Stimulated activated CD8-positive, alpha-beta memory T cell treated with anti-CD3 and anti-CD28 coated beads, Interleukin-12 subunit alpha, Interleukin-12 subunit beta, amount 100 ng/mL, for 1 hour (primary cell): ENCODE results near the gene UTRN.

Experiments used
- DNase-seq: peaks from one replicate; pipeline ENCODE4 v3.0.0-alpha.2; 2020; ENCODE audit warnings: low read depth

Gene UTRN

GRCh38 chr6:144284783-144285547 is at the start of gene UTRN:
UTRN (plus strand) TSS chr6:144285335; CDS start chr6:144291829, 6,494 bp downstream.
- DNase-seq = no peak

GRCh38 chr6:144244688-144245087 is 40.4 kb upstream of the UTRN start:
- no peak for DNase-seq

GRCh38 chr6:144246988-144247387 is 38.1 kb upstream of the UTRN start:
- DNase-seq = no peak

- DNase-seq = no peak
These were observed 37.1 kb upstream of the UTRN start for GRCh38 chr6:144248003-144248402.

GRCh38 chr6:144248476-144249301 is 36.4 kb upstream of the UTRN start:
- no peak for DNase-seq

- DNase-seq = no peak
These were observed 34.9 kb upstream of the UTRN start for GRCh38 chr6:144250276-144250675.

- DNase-seq = no peak
These were observed 32.9 kb upstream of the UTRN start for GRCh38 chr6:144252259-144252658.

- no peak for DNase-seq
These were observed 25.1 kb upstream of the UTRN start for GRCh38 chr6:144259986-144260385.

GRCh38 chr6:144262470-144263369 is 22.4 kb upstream of the UTRN start:
- DNase-seq = no peak

GRCh38 chr6:144263786-144264185 is 21.3 kb upstream of the UTRN start:
- no peak for DNase-seq

GRCh38 chr6:144264270-144265060 is 20.7 kb upstream of the UTRN start:
- DNase-seq = no peak

GRCh38 chr6:144265061-144265357 is 20.1 kb upstream of the UTRN start:
- no peak for DNase-seq

- no peak for DNase-seq
These were observed 19.7 kb upstream of the UTRN start for GRCh38 chr6:144265390-144265789.

GRCh38 chr6:144266091-144266649 is 19.0 kb upstream of the UTRN start:
- no peak for DNase-seq

GRCh38 chr6:144268794-144269349 is 16.3 kb upstream of the UTRN start:
- DNase-seq = no peak

GRCh38 chr6:144277174-144277573 is 8.0 kb upstream of the UTRN start:
- DNase-seq = no peak

- DNase-seq = no peak
These were observed 7.4 kb upstream of the UTRN start for GRCh38 chr6:144277605-144278227.

GRCh38 chr6:144278659-144279314 is 6.3 kb upstream of the UTRN start:
- DNase-seq = no peak

GRCh38 chr6:144279484-144280150 is 5.5 kb upstream of the UTRN start:
- no peak for DNase-seq
